AG09309 (cell line): ENCODE measurements around the gene MSH3.
"Not testable (repeated sequence)": the region's sequence is repeated elsewhere in the genome, so short reads cannot be mapped to it uniquely, and the experiment has no call there.

Experiments
- DNase-seq: peaks from one replicate; pipeline ENCODE4 v3.0.0-alpha.2; 2010; ENCODE audit warnings: low read depth
- H3K4me3 ChIP-seq: 2 replicates; pipeline ENCODE4 v1.5.1; 2011; ENCODE audit warnings: mild to moderate bottlenecking, low read depth, low read length, moderate library complexity; ENCODE audit not compliant: control insufficient read depth
- TF ChIP-seq, protein P1 (sequence below): IDR thresholded peaks from 2 replicates; pipeline ENCODE4 v1.5.1; 2011; ENCODE audit warnings: mild to moderate bottlenecking, low read depth, low read length, inconsistent platforms; ENCODE audit not compliant: insufficient read depth, control insufficient read depth; ENCODE audit errors: missing control alignments

MSH3 gene

DNA sequence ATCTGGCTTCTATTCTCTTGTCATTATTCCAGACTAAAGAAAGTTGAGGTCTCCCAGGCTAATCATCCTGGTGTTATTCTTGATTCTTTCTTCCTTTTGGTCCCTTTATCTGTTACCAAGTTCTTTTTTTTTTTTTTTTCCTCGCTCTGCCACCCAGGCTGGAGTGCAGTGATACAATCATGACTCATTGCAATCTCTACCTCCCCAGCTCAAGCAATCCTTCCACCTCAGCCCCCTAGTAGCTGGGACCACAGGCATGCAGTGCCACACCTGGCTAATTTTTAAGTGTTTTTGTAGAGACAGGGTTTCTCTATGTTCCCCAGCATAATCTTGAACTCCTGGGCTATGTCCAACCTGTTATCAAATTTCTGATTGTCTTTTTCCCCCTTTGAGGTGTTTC lies 126.9 kb downstream of the MSH3 start:
- DNase-seq = peak; percentile 8
- TF ChIP-seq, protein P1, sequence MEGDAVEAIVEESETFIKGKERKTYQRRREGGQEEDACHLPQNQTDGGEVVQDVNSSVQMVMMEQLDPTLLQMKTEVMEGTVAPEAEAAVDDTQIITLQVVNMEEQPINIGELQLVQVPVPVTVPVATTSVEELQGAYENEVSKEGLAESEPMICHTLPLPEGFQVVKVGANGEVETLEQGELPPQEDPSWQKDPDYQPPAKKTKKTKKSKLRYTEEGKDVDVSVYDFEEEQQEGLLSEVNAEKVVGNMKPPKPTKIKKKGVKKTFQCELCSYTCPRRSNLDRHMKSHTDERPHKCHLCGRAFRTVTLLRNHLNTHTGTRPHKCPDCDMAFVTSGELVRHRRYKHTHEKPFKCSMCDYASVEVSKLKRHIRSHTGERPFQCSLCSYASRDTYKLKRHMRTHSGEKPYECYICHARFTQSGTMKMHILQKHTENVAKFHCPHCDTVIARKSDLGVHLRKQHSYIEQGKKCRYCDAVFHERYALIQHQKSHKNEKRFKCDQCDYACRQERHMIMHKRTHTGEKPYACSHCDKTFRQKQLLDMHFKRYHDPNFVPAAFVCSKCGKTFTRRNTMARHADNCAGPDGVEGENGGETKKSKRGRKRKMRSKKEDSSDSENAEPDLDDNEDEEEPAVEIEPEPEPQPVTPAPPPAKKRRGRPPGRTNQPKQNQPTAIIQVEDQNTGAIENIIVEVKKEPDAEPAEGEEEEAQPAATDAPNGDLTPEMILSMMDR = no peak

DNA sequence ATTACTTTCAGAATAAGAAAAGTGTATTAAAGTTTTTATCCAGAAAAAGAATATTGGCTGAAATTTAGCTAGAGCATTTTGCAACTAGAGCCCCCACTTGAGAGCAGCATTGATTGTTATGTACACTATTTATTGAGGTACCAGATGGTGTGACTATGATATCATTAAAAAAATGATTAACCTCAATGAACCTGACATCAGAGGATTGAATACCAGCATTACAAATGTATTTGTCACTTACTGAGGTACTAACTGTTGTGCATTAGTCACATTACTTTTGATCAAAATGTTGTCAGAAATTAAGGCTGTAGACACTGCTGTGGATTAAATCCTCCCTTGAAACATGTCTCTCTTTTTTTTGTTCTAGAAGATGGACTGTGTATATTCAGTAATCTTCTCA lies 128.2 kb downstream of the MSH3 start:
- no peak overlapping the region for H3K4me3 ChIP-seq
- DNase-seq = no peak
- TF ChIP-seq, protein P1 = no peak

More for the DNA sequence above, 126.9 kb downstream of the MSH3 start:
- H3K4me3 ChIP-seq = no peak overlapping the region

DNA sequence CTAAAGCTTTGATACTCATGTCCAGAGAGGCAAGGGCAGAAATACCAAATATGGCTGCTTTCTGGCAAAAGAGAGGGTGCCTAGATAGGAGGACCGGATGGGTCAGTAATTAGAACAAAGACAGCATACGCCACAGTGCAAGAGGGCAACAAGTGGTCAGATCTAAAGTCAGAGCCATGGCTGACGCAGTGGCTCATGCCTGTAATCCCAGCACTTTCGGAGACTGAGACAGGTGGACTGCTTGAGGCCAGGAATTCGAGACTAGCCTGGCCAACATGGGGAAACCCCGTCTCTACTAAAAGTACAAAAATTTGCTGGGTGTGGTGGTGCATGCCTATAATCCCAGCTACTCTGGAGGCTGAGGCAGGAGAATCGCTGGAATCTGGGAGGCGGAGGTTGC lies 129.3 kb downstream of the MSH3 start:
- not testable (repeated sequence) for DNase-seq, H3K4me3 ChIP-seq

DNA sequence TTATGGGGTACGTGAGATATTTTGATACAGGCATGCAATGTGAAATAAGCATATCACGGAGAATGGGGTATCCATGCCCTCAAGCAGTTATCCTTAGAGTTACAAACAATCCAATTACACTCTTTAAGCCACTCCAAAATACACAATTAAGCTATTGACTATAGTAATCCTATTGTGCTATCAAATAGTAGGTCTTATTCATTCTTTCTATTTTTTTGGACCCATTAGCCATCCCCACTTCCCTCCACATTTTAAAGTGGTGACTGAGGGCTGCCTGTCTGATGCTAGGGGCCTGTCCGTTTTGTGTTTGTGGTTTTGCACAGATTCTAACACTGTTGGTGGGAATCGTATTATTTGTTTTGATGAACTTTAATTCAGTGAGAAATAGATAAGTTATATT lies 130.0 kb downstream of the MSH3 start:
- TF ChIP-seq, protein P1 = no peak
- H3K4me3 ChIP-seq = no peak overlapping the region
- DNase-seq = no peak

DNA sequence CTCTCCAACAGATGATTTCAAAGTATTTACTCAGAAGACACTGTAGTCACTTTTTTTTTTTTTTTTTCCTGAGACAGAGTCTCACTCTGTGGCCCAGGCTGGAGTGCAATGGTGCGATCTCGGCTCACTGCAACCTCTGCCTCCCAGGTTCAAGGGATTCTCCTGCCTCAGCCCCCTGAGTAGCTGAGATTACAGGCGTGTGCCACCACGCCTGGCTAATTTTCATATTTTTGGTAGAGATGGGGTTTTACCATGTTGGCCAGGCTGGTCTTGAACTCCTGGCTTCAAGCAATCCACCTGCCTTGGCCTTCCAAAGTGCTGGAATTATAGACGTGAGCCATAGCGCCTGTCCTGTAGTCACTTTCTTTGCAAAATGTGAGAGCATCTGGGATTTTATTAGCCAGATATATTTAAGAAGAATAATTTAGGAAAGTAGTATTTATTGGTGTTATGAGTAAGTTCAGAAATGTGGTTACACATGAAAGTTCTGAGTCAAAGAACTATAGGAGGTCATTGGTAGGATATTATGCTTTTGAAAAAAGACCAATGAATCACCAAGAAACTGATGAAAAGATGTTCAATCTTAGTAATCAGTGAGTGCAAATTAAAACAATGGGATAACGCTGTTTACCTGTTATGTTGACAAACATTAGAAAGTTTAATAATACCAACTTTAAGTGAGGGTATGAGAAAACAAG lies 135.0 kb downstream of the MSH3 start:
- H3K4me3 ChIP-seq, DNase-seq: not testable (repeated sequence)

DNA sequence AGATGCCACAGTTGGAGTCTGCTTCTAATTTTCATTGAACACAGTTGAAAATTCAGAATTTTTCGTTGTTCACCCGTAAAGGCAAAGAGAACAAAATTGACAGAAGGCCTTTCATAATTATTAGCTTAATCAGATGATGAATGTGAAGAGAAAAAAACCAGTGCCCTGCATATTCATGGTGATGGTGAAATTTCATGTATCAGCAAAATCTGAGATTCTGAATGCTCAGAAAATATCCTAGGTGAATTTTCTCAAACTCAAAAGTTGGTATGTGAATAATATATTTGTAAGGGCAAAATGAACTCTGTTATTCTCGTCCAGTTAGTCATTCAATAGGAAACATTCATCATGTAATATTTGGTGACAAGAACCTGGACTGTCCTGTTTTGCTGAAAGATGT lies 136.2 kb downstream of the MSH3 start:
- no peak for DNase-seq
- TF ChIP-seq, protein P1 = no peak
- no peak overlapping the region for H3K4me3 ChIP-seq

DNA sequence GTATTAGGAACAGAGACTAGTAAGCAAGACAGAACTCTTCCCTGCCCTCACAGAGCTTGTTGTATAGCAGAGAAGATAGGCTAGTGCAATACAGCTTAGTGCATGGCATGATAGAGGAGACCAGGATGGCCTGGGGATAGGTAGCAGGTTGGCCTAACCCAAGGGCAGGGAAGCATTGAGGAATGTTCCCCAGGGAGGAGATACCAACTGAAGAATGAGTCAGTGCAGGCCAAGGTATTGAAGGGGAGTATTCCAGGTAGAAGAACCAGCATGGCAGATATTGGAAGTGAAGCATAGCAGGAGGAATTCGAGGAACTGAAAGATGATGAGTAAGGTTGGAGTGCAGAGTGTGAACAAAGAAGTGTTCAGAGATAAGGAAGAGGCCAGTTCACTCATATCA lies 138.9 kb downstream of the MSH3 start:
- H3K4me3 ChIP-seq = no peak overlapping the region
- DNase-seq = no peak
- TF ChIP-seq, protein P1 = no peak

DNA sequence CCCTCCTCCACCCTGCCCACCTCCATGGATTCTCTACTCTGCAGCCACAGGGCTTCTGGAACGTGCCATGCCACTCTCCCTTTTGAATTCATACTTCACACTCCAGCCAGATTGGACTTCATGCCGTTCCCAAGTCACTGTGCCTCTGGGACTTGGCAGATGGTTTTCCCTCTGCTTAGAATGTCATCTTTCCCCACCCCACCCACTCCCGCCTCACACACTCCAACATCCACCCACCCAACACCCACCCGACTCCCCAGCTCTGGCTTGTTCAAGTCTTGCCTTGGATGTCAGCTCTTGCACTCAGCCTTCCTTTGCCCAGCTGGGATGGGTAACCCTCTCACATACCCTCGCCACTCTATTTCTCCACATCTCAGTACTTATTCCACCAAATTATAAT lies 142.4 kb downstream of the MSH3 start:
- H3K4me3 ChIP-seq = no peak overlapping the region
- no peak for DNase-seq
- TF ChIP-seq, protein P1 = no peak
